GM18873 (cell line): ENCODE results near the gene ZNF804A.
"Not testable (repeated sequence)": the region's sequence is repeated elsewhere in the genome, so short reads cannot be mapped to it uniquely, and the experiment has no call there.

ENCODE experiments used
- ATAC-seq: cut with Tn5 transposase; IDR thresholded peaks from one replicate; pipeline ENCODE4 v1.9.1; 2021; ENCODE audit warnings: mild to moderate bottlenecking, moderate library complexity, moderate number of reproducible peaks; ENCODE audit not compliant: unreplicated experiment, low FRiP score

Gene ZNF804A

DNA sequence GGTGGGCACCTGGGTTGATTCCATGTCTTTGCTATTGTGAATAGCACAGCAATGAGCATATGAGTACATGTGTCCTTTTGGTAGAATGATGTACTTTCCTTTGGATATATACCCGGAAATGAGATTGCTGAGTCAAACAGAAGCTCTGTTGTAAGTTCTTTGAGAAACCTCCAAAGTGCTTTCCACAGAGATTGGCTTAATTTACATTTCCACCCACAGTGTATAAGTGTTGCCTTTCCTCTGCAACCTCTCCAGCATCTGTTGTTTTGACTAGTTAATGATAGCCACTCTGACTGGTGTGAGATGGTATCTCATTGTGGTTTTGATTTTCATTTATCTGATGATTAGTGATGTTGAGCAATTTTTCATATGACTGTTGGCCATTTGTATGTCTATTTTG, 194.8 kb downstream of the ZNF804A start:
- no peak for ATAC-seq

DNA sequence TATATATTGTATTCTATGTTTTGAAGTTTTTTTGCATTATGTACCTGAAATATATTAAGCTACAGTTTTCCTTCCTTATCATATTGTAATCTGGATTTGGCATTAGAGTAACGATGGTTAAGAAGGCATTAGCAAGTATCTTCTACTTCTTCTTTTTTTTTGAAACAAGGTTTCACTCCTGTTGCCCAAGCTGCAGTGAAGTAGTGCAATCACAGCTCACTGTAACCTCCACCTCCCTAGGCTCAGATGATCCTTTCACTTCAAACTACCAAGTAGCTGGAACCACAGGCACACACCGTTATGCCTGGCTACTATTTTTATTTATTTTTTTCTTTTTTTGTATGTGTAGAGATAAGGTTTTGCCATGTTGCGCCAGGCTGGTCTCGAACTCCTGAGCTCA, 201.1 kb downstream of the ZNF804A start:
- no peak for ATAC-seq

DNA sequence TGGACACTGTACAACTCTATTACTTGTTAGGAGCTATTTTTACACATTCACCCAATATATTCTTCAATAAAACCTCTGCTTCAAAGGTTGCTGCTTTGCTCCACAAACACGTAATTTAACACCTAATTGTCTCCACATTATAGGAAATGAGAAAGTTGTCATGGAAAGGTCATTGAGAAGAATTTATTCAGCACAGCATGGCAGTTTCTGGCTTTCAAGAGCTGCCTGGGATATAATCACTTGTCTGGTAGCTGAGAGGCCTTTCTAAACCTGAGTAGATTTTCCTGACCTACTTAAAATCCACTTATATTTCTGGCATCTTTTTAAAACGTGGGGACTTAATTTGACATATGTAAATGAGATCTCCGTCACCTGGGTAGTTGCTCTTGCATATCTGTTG, 216.1 kb downstream of the ZNF804A start:
- ATAC-seq: no peak

DNA sequence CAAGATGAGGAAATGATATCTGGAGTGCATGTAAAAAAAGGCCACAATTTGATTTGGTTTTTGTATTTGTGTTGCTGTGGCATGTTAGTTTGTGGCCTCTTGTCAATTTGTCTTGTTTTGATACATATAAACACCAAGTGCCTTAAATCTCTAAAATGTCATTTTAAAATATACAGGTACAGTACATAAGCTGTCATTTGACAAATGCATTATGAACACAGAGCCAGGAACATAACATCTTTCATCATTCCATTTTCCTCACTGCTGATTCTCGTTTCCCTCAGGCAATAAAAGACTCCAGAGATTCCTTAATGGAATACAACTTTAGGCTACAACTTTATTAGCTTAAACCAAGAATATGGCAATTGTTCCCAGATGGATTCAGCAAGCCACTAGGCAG, 217.5 kb downstream of the ZNF804A start:
- ATAC-seq: no peak

DNA sequence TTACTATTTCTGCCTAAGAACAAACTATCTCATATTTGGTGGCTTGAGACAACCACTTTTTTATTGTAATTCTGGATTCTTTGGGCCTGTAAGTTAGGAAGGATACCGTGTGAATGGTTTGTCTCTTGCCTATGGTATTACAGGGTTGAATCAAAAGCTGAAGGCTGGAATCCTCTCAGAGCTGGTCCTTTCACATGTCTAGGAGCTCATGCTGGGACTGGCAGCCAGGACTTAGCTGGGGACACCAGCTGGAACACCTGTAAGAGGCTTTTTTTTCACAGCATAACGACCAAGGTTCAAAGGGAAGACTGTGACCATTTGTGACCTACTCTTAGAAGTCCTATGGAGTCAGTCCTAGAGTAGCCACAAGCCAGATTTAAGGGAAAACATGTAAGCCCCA, 226.3 kb downstream of the ZNF804A start:
- no peak for ATAC-seq

DNA sequence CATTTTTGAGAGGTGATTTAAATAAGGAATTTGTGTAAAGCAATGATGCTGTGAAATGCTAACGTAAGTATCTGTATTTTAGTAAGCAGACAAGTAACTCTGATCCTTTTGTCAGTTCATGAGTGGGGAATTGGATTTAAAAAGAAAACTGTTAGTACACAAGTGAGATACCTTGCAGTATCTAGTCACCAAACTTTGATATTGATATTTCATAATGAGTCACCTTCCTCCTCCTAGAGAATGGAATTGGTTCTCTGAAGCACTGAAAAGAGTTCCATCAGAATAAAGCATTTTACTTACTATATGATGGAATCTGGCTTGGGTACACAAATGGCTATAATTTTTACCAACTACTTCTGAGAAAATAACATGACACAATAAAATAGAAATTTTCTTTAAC, 232.2 kb downstream of the ZNF804A start:
- no peak for ATAC-seq

DNA sequence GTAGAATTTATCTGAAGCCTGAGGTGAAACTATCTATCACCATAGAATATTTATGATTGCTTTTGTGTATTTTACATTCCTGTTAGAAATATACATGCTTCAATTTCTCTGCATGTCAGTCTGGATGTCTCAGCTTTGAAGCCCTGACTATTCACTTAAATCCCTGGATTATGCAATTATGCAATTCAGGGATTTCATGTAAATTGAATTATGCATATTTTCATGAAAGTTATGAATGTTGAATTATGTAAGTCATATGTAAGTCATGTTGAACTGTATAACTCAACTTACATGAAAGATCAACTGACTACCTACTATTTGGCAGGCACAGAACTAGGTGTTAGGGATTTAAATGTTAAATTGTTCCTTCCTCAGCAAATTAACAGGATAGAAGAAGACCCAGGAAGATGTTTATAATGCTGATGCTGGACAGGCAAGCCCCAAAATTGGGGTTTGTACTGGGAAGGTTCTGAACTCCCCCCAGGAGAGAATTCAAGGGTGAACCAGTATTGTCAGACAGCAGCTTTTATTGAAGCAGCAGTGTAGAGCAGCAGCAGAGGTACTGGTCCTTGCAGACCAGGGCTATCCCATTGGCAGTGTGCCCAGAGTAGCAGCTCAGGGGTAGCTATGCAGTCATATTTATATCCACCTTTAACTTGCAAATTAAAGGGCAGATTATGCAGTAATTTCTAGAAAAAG, 236.5 kb downstream of the ZNF804A start:
- no peak for ATAC-seq

DNA sequence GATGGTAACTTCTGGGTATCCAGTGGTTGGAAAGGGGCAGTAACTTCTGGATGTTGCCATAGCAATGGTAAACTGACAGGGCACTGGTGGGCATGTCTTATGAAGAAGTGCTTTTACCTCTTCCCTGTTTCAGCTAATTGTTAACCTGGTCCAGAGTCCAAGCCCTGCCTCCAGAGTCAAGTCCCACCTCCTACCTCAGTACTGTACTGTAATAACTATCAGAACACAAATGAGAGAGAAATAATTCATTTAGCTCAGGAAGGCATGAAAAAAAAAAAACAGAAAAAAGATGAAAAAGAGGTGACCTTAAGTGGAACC, 237.0 kb downstream of the ZNF804A start:
- ATAC-seq: no peak

DNA sequence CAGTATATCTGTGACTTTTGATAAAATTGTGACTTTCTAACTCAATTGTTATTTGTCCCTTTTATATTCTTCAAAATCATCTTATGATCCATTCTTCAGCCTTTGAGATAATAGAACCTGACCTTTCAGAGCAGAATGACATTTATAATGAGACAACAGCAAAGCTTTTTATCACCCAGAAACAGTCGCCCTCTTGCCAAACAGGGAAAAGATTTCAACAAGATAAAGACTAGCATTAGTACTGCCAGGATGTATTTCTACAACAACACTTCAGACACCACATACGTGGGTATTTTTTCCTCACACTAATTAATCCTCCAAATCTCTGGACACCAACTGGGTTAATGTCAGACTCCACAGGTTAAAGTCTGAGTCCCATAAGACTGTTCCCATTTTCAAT, 249.0 kb downstream of the ZNF804A start:
- ATAC-seq: no peak

DNA sequence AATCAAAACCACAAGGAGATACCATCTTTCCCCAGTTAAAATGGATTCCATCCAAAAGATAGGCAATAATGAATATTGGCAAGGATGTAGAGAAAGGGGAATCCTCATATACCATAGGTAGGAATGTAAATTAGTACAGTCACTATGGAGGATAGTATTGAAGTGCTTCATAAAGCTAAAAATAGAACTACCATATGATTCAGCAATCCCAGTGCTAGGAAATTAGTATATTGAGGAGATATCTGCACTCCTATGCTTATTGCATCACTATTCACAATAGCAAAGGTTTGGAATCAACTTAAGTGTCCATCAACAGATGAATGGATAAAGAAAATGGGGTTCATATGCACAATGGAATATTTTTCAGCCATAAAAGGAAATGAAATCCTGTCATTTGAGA, 251.2 kb downstream of the ZNF804A start:
- ATAC-seq: no peak

DNA sequence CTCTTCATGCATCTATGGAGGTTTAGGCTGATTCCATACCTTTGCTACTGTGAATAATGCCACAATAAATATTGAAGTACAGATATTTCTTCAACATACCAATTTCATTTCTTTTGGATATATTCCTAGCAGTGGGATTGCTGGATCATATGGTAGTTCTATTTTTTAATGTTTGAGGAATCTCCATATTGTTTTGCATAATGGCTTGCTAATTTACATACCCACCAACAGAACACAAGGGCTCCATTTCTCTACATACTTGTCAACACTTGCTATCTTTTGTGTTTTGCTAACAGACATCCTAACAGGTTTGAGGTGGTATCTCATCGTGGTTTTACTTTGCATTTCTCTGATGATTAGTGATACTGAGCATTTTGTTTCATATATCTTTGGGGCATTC, 253.2 kb downstream of the ZNF804A start:
- no peak for ATAC-seq

DNA sequence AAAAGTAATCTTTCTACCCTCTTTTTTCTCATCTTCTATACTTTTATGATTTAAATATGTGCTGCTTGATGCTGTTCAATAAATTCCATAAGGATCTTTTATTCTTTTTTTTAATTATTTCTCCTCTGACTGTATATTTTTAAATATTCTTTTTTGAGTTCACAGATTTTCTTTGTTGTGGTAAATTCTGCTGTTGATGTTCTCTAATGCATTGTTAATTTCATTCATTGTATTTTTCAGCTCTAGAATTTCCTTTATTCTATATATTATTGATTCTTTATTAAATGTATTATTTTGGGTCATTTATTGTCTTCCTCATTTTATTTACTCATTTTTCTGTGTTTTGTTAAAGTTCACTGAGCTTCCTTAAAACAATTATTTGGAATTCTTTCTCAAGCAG, 260.9 kb downstream of the ZNF804A start:
- no peak for ATAC-seq

DNA sequence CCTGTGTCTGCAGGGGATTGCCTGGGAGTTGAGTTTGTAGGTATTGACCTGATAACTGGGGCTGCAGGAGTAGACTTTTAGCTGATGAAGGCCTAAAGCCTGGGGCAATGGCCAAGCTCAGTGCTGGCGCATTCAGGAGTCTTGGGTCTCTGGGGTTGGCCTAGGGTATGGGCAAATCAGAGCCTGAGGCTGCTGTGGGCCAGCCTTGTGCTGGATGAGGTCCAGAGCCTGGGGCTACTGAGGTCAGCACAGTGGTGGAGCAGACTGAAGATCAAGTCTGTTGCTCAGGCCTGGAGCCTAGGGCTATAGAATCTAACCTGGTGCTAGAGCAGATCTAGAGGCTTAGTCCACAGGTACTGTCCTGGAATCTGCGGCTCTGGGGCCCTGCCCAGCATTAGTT, 262.4 kb downstream of the ZNF804A start:
- ATAC-seq: no peak

DNA sequence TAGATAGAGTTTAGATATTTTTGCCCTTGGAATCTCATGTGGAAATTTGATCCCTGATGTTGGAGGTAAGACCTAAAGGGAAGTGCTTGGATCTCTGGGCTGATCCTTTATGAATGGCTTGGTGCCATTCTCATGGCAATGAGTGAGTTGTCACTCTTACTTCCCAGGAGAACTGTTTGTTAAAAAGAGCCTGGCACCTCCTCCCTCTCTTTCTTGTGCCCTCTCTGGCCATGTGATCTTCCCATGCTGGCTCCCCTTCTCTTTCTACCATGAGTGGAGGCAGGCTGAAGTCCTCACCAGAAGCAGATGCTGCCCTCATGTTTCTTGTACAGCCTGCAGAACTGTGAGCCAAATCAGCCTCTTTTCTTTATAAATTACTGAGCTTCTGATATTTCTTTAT, 276.9 kb downstream of the ZNF804A start:
- ATAC-seq: no peak

DNA sequence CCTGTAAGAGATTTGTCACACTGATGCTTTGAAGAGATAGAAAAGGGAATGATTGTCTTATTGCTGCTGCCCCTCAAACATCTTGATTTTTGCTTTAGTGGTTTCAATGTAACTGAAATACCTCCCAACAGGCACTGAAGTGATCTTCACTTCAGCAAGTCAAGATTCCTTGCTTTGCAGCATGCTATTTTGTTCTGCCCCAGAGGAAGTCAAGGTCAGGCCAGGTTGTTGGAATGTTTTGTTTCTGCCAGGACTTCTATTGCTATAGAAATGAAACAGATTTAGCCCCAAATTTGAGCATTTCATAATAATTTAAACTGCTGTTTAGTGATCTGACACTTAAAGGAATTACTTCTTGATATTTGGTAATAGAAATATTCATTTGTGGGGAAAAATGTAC, 277.6 kb downstream of the ZNF804A start:
- no peak for ATAC-seq

DNA sequence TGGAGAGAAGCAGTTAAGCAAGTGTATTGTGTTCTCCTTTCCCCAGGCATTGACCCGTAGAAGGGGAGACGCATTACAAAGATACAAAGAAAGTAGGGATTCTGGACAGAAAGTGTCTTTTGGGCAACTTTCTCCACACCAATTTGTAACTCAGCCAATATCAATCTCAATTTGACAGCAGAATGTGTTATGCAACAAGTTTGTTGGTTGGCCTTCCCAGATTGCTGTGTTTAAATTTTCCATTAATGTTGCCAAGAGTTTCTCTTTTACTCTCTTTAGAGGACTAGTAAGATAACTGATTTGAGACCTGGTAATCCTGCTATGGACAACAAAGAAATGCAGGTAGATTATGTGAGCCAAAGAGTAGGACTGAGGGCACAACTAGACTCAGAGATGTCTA, 279.6 kb downstream of the ZNF804A start:
- ATAC-seq: no peak

DNA sequence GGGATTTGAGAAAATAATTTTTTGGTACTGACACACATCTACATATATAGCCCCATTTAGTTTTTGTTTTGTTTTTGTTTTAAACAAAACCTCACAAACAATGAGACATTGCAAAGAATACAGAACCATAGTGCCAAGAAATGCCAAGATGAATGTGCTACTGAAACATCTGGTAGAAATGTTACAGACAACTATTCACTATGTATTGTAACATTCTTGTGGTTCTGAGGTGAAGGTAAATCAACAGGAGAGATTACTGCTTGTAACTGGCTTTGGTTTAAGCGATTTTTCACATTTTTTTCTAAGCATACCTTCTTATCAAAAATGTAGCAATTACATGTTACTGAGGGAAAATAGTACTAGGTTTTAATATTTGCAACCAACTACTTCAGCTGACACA, 281.3 kb downstream of the ZNF804A start:
- no peak for ATAC-seq

DNA sequence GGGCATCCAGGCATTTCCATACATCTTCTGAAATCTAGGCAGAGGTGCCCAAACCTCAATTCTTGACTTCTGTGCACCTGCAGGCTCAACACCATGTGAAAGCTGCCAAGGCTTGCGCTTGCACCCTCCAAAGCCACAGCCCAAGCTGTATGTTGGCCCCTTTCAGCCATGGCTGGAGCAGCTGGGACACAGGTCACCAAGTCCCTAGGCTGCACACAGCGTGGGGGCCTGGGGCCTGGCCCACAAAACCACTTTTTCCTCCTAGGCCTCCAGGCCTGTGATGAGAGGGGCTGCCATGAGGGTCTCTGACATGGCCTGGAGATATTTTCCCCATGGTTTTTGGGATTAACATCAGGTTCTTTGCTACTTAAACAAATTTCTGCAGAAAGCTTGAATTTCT, 288.3 kb downstream of the ZNF804A start:
- ATAC-seq: not testable (repeated sequence)

DNA sequence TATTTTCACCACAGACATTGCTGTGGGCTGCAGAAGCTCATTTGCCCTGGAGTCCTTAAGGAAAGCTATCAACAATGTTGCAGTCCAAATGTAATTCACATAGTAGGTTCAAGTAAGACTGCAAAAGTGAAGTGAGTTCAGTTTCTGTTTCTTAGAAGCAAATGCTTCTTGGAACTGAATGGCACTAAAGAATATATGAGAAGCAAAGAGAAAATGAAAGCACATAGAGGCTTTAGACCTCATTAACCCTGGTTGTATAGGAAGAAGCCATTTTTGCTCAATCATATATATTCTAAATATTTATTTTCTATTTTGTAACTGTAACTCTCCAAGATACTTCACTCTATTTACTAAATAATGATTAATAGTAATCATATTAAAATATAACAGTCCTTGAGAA, 292.0 kb downstream of the ZNF804A start:
- ATAC-seq: no peak

DNA sequence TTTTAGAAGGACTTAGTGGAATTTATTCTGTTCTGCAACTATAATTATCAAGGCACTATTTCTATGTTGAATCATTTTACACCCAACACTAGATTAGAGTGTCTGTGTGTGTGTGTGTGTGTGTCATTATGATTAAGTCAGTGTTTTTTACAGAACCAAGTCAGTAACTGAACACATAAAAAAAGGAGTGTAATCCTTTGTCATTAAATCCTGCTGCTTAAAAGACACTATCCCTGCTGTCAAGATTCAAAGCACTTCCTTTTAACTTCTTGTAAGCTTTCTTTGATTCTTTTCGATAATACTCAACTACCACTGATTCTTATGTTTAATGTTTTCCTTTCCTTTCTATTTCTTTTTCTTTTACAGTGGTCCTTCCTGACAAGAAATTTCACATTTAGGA, 306.7 kb downstream of the ZNF804A start:
- no peak for ATAC-seq

DNA sequence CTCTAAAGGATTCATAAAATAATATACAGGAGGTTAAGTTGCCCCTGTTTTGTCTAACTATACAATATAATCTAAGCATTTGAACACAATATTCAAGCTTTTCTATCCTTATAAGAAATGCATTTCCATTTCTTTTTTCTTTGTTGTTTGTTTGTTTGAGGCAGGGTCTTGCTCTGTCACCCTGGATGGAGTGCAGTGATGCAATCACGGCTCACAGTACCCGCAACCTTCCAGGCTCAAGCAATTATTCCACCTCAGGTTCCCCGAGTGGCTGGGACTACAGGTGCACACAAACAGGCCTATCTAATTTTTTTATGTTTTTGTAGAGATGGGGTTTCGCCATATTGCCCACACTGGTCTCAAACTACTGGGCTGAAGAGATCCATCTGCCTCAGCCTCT, 307.8 kb downstream of the ZNF804A start:
- no peak for ATAC-seq

DNA sequence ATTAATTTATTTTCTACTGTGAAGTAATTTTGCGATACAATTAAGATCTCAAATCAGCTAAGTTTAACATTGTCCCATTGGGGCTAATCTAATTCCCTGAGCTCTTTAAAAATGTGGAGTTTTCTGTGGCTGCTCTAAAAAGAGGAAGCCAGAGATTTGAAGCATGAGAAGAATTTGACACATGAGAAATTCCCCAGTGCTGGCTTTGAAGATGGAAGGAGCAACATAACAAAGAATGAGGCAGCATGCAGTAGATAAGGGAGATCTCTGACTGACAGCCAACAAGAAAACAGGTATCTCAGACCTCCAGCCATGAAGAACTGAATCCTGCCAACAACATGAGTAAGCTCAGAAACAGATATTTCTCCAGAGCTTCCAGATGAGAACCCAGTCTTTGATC, 308.4 kb downstream of the ZNF804A start:
- ATAC-seq: no peak

DNA sequence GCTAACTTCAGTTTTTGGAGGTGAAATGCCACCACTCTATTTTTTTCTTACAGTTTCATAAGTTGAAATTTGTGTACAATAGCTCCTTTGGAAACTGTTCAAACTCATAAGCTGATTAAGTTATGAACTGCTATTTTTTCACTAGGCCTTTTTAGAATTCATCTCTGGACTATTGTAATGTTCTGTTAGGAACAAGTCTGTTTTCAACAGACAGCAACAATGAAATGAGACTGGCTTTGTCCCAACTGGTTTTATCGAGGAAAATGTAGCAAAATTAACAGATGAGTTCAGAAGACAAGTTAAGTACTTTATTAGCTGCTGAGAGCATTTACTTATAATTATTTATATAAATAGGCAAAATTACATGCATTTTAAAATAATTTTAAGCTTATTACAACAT, 310.6 kb downstream of the ZNF804A start:
- no peak for ATAC-seq
